ENCODE data around the gene OR1J4.

GRCh38 chr9:122546196-122546595 lies 27.3 kb downstream of the OR1J4 start:
- no peak for TF ChIP-seq CTCF (CRISPR knock-in tag; IDR thresholded peaks at IDR 0.05)
- no peak for TF ChIP-seq ZNF614 (CRISPR knock-in tag; IDR thresholded peaks at IDR 0.05; ENCODE audit: borderline replicate concordance)
- no peak for TF ChIP-seq FOSL2 (CRISPR knock-in tag; IDR thresholded peaks at IDR 0.05)
